Fibroblast of skin of right quadriceps (primary cell): Measurements from ENCODE around the gene ASXL3.
A peak's percentile ranks its signal among the peaks of the same experiment; 100 is the strongest.

ENCODE experiments used
- DNase-seq: peaks from one replicate; pipeline ENCODE4 v3.0.0-alpha.2; 2013

Gene ASXL3

DNA sequence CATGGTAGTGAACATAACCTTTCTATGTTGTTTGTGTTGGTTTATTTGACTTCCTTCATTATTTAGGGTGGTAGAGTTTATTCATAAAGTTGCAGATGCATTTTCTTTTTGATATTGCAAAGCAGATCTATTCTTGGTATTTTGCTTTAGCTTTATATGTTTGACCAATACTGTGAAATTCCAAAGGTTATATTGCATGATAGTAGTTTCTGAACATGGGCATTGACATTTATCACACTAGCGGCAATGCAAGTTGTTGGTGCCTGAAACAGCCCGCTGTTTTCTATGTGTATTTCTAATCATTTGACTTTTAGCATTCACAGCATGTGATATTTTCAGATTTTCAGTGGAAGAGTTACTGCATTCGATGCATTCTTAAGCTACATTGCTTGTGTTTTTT is 87.2 kb downstream of the ASXL3 start:
- no peak for DNase-seq

DNA sequence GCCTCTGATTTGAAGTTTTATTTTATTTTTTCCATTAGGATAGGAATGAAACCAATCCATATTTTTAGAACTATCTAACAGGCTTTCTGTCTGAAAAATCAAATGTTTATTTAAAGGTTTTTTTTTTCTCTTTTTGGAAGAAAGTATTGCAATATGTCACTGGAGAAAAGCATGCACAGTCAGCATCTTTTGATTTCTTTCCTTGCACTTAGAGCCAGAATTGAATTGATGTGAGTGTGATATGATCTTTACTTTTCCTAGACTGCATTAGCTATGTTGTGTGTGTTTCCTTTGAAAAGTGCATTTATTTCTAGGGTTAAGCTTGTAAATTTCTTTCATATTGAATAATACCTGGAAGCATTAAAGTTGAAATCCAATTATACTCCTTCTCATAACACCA is 87.6 kb downstream of the ASXL3 start:
- no peak for DNase-seq

DNA sequence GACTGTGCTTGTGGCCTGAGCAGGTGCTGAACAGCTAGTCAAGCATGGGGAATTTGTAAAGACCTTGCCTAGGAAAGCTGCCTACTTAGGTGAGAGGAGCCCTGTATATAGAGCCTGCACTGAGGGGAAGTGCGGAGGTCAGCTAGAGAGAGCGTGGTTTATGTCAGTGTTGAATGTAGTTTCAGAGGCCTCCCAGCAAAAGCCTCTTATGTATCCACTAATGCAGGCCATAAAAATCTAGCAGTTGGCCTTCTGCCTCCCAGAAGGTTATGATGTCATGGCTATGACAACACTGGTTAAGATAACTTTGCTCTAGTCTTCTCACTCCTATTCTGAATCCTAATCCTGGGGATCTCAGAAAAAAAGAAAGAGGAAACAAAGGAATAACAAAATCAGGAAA is 88.9 kb downstream of the ASXL3 start:
- DNase-seq: no peak

DNA sequence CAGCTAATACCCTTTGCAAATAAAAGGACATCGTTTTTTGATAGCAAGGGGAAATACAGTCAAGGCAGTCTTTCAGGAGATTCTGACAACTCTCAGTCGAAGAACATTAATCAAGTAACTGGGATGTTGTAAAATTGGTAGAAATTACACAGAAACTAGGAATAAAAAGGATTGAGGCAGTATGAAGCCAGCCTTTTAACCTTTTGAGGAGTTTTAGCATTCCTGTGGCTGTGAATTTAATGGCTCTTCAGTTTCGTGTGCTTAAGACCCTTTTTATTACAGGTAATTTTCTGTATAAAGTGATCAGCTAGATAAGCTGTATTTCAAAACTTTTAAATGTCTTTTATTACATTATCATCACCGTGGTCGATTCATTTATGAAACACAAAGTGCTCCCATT is 91.6 kb downstream of the ASXL3 start:
- DNase-seq: no peak

DNA sequence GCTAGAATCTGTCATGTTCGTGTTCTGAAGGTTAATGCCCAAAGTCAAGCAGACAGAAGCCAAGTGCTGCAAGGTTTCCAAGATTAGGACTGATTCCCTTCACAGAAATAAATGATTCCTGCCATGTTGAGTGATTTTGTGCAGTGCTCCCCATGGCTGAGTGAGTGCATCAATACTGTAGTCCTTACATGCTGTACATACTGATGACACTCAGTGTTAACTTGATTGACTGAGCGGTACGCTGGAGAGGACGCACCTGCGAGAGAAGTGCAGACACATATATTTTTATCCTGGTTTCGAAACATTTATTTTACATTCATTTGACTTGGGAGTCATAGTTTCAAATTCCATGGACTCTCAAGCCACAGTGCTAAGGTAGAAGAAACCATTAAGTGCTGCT is 92.0 kb downstream of the ASXL3 start:
- DNase-seq: no peak

DNA sequence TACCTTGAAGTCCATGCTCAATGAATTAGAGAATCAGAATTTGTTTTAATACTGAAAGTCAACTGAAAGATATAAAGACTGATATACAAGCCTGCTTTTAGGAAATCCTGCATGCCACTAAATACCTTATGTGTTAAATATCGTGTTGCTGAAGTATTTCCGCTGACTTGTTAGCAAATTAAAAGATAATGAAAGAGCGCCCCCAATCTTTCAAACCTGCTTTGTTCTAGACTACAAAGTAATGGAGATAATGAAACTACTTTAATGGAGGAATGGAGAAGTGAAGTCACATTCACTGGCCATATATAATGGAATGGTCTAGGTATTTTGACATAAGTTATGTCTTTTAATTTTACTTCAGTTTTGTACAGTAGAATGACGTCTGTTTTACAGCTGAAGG is 95.7 kb downstream of the ASXL3 start:
- no peak for DNase-seq

DNA sequence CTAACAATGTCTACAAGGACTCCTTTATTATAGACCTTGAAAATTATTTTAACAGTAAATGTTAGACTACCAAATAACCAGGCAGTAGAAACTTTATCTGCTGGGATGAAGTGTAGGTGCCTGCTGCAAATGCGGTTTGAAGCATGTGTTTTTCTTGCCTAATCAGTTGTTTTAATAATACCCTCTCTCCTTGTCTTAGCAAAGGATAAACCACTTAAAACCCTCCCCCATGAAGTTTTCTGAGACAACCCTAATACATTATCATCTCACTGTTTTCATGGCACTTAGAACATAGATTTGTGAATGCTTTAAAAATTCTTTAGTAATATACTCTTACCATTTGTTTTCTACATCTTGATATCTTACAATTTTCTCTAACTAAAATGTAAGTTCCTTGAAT is 98.6 kb downstream of the ASXL3 start:
- no peak for DNase-seq

DNA sequence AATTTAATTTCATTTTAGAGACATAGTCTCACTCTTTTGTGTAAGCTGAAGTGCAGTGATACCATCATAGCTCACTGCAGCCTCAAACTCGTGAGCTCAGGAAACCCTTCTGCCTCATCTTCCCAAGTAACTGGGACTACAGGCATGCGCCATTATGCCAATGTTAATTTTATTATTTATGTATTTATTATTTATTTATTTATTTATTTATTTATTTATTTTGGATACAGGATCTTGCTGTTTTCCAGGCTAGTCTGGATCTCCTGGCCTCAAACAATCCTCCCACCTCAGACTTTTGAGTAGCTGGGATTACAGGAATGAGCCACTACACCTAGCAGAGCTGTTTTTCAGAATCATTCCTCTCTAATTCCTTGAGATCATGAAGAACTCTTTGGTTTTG is 99.9 kb downstream of the ASXL3 start:
- DNase-seq: no peak

DNA sequence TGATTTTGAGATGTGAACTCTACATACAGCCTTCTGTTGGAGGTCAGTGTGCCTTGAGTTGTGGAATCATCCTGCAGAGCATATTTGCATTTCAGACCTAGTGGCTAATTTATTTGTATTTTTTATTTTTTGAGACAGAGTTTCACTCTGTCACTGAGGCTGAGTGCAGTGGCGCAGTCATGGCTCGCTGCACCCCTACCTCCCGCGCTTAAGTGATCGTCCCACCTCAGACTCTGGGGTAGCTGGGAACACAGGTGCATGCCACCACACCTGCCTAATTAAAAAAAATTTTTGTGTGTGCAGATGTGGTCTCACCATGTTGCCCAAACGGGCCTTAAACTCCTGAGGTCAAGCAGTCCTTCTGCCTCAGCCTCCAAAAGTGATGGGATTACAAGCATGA is 104.4 kb downstream of the ASXL3 start:
- DNase-seq: no peak

DNA sequence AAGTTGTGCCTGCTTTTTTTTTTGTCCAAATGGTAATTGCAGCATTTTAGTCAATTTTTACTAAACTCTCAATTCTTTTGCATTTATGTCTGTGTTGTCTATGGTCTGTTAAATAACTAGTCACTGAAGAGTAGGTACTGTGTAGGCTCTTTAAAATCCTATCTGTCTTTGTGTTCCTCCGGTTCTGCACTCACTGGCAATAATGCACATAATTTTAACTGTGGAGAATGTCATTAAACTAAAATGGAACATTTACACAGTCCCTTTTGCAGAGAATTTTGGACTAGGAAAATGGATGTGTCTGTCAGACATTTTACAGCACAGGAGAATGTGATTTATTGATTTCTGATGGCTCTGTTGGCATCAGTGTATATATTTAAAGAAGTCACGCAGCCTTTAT is 116.6 kb downstream of the ASXL3 start:
- no peak for DNase-seq

DNA sequence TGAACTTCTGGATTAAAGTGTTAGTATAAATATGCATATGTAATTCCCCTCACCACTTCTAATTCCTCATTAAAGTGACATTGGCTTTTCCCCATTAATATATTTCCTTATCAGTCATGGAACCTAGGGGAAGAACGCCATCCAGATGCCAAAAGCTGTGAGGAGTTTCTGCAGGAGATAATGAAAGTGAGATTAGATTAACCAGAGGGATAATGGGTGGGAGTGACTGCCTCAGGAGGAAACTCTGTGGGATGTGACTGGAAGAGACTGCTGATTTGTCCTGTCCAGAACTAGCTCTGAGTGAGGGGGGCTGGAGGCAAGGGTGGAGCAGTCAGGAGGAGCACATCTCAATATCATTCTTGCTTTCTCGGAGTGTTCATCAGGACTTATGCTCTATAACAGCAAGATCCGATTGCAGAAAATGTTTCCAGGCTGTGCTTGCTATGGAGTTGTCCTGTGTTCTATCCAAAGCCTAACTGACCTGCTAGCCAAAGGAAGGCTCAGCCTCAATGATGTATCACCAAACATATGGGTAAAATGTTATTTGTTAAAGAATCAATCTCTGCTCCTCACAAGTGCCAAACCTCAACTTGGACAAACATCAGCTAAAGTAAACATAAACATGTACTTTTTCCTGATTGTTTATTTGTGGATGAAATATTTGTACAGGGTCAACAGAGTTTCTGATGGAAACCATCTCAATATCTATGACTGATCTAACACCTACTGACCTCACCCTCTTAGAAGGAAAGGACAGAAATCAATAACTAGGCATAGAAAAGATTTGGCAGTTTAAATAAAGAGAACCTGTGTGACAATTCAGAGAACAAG is 118.5 kb downstream of the ASXL3 start:
- no peak for DNase-seq

DNA sequence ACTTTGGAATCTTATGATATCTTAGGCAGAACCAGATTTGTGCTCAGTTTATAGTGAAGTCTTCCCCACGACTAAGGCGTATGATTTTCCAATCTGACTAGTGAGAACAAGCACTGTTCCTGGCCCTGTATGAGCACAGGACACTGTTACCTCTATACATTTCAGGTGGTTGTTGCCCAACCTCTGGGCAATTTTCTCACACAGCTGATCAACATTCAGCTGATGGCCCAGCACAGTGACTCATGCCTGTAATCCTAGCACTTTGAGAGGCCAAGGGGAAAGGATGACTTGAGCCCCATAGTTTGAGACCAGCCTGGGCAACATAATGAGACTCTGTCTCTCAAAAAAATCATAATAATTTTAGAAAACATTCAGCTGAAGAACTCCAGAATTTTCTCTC is 119.5 kb downstream of the ASXL3 start:
- DNase-seq: no peak

DNA sequence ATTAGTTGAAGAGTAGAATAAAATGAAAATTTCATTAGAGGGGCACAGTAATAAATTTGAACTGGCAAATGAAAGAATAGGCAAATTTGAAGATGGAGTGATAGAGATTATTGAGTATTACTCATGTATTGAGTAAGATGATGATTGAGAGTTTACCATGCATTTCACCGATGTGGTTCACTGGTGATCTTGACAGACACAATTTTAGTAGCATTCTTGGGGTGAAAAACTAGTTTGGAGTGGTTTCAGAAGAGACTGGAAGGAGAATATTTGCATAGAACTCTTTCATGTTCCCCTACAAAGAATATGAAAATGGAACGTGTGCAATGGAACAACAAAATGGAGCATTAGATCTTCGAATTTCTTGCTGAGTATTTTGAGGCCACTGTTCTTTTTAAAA is 121.4 kb downstream of the ASXL3 start:
- DNase-seq: no peak

DNA sequence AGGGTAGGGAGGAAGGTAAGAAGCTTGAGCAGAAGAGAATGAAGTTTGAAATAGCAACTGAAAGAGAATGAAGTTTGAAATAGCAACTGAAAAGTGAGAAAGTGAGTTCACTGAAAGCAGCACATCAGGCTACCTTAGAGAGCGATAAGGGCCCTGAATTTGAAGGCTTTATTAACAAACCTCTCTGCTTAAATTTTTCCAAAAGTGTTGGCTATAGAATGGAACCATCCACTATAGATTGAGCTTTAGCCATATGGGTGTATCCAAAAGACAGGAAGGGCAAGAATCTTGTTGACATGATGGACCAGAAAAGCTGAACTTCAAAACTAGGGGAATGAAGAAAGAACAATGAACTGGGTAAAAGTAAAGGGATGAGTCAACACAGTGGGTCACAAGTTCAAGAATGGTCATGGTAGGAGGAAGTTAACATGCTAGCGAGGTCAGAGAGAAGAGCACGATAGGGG is 122.5 kb downstream of the ASXL3 start:
- no peak for DNase-seq

DNA sequence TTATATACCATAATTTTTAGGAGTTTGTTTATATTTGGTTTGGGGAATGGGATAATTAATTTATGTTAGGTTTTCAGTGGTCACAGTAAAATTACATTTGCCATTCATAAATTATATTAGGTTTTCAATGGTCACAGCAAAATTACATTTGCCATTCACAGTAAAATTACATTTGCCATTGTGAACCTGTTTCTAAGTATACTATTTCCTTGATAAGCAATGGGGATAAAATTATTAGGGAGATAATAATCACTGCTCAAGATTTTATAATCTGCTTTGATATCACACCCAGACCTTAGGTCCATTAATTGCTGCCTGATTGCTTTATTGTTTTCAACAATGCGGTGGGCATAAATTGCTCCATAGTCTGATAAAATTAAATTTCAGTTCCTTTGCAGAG is 124.6 kb downstream of the ASXL3 start:
- no peak for DNase-seq

DNA sequence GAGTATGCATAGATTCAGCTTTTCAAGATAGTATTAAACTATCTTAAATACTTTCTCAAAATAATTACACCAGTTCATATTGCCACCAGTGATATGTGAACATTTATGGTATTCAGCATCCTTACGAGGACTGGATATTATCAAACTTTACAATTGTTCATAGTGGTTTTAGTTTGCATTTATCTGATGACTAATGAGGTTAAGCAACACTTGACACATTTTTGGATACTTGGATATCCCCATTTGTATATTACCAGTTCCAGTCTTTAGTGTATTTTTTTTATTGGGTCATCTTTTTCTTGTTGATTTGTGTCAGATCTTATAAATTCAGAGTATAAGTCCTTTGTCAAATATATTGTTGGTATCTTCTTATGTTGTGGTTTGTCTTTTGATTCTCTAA is 128.4 kb downstream of the ASXL3 start:
- DNase-seq: peak; percentile 18

DNA sequence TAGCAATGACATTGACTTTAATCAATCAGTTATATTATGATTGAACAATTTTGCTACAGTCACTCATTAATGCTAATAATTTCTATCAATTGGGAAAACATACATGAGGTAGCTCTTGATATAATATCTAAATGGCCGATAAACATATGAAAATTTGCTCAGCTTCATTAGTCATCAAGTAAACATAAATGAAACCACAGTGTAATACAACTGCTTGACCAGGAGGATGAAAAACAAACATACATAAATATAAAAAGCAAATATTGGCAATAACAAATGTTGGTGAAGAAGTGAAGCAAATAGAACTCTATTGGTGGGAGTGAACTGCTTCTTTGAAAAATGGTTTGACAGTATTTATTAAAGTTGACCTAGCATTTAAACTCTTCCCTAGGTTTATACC is 130.9 kb downstream of the ASXL3 start:
- DNase-seq: no peak

DNA sequence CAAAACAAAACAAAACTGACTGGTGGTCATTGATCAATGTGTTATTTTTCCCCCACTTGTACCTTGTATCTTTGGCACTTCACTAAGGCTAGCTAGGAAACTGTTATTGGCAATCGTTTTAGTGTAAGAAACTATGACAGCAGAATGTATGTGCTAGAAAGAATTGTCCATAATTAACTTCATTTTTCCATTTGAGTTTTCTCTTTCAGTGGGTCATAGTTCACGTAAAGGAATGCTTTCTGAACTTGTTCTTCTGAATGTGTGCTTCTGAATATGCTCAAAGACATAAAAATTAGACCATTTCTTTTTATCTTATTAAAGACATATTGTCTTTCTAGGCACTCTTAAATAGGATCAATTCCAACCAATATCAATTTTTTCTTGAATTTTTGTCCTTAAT is 132.2 kb downstream of the ASXL3 start:
- DNase-seq: no peak

DNA sequence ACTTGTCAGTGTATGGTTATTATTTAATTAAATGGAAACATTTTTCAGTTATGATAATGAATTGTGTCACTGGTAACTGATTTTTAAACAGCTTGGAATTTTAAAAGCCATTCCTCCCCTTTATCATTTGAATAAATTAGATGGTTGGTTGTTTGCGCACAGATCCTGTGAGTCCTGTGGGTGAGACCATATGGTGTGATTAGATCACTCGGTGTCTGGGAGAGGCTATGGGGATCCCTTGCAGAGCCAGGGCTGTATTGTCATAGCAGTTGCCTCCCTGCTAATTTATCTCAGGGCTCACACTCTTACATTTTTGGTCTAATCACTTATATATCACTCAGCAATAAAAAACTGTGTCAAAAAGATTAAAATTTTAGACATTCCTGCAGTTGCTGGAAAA is 133.5 kb downstream of the ASXL3 start:
- peak; percentile 7 for DNase-seq

DNA sequence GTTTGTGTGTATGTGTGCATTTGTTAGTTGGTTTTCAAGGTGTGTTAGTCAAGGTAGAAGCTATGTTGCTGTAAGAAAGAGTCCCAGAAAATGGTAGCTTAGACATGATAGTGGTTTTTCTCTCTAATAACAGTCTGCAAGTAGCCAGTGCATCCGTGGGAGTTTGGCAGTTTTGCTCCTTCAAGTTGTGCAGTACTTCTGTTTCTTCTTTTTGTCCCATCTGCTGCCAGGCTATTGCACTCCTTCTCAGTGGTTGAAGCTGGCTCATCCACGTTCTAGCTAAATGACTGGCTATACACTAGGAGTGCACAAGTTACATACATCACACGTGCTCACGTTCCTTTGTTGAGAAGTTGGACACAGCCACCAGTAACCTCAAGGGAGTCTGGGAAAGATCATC is 134.7 kb downstream of the ASXL3 start:
- no peak for DNase-seq

DNA sequence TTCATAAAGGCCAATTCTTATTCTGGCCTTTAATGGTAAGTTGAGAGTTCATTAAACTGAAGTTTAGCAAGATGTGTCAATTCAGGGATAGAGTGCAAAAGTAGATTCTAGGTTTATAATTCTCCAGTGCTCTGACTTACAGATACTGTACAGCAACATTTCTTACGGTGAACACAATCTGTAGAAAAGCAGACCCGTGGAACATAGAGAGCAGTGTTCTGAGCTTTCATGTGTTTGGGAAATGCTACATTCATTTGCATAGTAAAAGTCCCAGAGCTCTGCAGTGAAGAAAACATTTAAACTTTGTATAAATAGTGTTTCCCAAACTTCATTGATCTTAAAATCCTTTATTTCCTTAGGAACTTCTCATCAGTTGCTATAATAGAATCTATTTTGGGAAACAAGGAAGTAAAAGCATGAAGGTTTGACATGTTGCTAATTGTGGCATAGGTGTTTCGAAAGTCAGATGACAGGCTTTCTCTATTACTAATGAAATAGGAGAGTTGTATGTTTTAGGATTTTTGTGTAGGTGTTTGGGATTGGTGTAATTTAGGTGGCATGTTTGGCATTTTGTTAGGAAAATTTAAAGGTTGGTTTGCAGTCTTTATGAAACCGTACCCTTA is 138.2 kb downstream of the ASXL3 start:
- DNase-seq: no peak

DNA sequence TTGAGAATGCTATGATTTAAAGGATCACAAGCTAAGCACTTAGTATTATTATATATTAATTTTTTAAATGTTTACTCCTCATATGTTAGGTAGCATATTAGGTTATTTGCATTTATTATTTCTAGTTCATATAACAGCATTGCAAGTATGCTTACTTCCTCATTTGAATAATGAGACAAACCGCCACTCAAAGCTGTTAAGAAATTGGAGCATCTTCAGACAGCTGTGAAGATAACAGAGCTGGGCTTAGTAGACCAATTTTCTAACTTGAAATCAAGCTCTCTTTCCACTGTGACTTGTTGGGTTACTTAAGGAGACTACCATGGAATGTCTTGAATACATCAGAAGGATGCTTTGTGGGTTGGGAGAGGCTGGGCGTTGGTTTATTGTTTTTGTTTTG is 139.3 kb downstream of the ASXL3 start:
- no peak for DNase-seq

DNA sequence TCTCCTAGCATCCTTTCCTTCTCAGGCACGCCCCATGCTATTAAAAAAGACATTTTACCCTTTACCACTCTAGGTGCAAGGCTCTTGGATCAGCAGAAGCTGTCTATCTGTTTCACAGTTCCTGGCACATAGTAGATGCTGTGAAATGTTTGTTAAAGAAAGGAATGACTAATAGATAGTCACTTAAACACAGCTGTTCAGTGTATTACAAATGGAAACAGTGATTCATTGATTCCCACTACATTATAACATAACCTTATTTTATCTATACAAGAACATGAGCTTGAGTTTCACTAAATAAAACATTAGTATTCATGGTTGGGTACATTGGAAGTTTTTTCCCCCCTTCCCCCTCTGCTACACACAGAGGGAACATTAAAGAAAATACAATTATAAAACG is 142.1 kb downstream of the ASXL3 start:
- DNase-seq: peak; percentile 61

DNA sequence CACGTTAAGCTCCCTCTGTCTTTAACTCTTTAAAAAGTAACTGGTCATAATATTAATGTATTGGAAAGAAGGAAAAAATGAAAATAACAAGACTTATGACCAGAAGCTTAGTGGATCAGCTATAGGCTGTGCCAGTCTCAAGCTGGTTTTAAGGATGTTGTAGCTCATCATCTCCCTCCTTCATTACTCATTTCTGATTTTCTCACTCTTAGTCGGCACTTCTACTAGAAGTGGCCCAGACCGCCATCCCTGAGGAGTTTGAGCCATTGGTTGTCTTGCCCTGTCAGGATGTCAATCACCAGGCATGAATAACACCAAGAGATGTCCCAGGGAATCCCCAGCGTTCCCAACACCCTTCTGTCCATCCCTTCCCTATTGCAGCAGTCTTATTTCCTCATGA is 151.5 kb downstream of the ASXL3 start:
- no peak for DNase-seq

DNA sequence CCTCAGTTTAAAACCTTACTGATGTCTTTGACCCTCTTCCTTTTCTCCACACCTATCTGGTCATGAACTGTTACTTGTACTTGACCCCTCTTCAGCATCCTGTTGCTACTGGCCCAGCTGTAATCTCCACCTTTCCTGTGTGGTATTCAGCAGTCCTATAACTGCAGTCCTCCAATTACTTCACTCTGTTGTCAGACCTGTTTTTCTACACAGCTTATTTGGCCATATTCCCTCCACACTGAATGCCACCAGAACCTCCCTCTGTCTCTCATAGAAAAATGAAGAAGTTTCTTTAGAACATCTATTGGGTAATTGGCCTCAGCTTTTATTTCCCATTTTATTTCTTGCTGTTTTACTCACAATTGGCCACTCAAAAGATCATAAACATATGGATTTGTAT is 155.4 kb downstream of the ASXL3 start:
- no peak for DNase-seq
